Measurements from ENCODE around the gene ZC3H6. TPM values are rescaled to one million over a fixed set of nuclear protein-coding genes. Genes with fewer than 3 reads are reported as not detected.

ZC3H6 gene
- total and polyA plus RNA-seq, 2 donors (not counting 1 experiment from before 2014, with no cell fraction given) = 2.8 to 21.9 TPM

DNA sequence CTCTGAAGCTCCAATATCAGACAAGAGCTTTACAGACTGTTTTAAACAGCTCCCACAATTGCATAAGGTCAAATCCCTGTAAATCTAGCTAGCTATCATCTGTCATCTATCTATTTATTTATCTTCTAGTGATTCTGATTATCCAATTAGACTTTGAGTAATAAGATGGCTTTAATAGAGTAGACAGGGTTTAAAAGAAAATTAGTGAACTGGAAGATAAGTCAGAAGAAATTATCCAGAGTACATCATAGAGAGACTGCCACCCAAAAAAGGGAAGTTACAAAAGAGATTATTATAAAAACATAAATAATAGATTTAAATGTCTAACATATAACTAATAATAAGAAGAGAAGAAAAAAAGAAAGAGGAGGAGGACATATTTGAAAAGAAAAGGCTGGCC is 12.5 kb upstream of the ZC3H6 start:
- CTCF ChIA-PET = no interaction called here
- peaks cover 0 to 4% (median 4%) of the 10 kb centered on the region in 3 donors for H3K9me3 ChIP-seq (ENCODE audit: control extremely low read depth in 1 of 3, control insufficient read depth in 2 of 3, insufficient read depth in 1 of 3, low read length in 2 of 3)

DNA sequence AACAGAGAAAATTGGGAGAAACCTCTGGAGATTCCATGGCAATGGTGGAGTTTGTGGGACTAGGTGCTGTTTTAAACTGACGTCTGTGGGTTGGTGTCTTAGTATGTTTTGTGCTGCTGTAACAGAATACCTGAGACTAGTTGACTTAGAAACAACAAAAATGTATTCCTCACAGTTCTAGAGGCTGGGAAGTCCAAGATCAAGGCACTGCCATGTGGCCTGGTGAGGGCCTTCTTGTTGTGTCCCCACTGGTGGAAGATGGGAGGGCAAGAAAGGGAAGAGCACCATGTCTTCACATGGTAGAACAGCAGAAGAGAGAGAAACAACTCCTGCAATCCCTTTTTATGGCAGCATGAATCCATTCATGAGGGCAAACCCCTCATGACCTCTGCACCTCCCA is 6.8 kb upstream of the ZC3H6 start:
- intact Hi-C loops (cut with micrococcal nuclease) = no loop called here
- DNase-seq (no peak), ATAC-seq (ENCODE audit: low read depth) (no peak)
- H3K27me3 Mint-ChIP-seq = no peaks in the 10 kb centered on the region
- ChIA-PET CTCF (interaction anchor here (0.9 to 1.4 kb wide), 3 partner anchors 9 to 146 kb away, joined by 4 to 10 read pairs (median 4); no protein-coding TSS in a partner anchor), POLR2A (no interaction called here)
- no CpG with 5 or more reads among the region's 1 CpG for WGBS (ENCODE audit: insufficient coverage)
- TF ChIP-seq CTCF (IDR thresholded peaks at IDR 0.05) (no peak), EZH2 (IDR thresholded peaks at IDR 0.05; ENCODE audit: borderline replicate concordance, insufficient read depth, low read depth, low read length, poor library complexity, severe bottlenecking) (no peak)
- H3K4me3 Mint-ChIP-seq = no peak overlapping the region
- H3K9me3 Mint-ChIP-seq (ENCODE audit: insufficient read depth) = peaks cover 5% of the 10 kb centered on the region
- no peaks in the 10 kb centered on the region for H3K4me1 Mint-ChIP-seq
- H4K20me1 ChIP-seq (ENCODE audit: control insufficient read depth, insufficient read depth, low read length, poor library complexity, severe bottlenecking) = no peaks in the 10 kb centered on the region
- peaks cover 0 to 2% (median 0%) of the 10 kb centered on the region in 3 donors for H3K9me3 ChIP-seq (ENCODE audit: control extremely low read depth in 1 of 3, control insufficient read depth in 2 of 3, insufficient read depth in 1 of 3, low read length in 2 of 3)
- no peak overlapping the region for H3K4me3 ChIP-seq (ENCODE audit: control extremely low read depth in 1 of 5, extremely low read depth in 1 of 5, insufficient read depth in 1 of 5, low read depth in 2 of 5, low read length in 4 of 5)
- no peak overlapping the region for H3K4me2 ChIP-seq (replicated peaks; ENCODE audit: low read depth, low read length, poor library complexity, severe bottlenecking)
- no peak overlapping the region for H3K27ac Mint-ChIP-seq
- H3K36me3 ChIP-seq (replicated peaks in 1 of 2; ENCODE audit: control extremely low read depth in 1 of 2, control insufficient read depth in 1 of 2, extremely low read depth in 1 of 2, insufficient read depth in 2 of 2, low read length in 1 of 2) = no peaks in the 10 kb centered on the region
- no peak overlapping the region for H3K27ac ChIP-seq (ENCODE audit: low read length in 2 of 2)
- no peaks in the 10 kb centered on the region for H3K4me1 ChIP-seq (ENCODE audit: control insufficient read depth in 2 of 2, insufficient read depth in 2 of 2, low read length in 2 of 2)
- no peak overlapping the region for H3K9ac ChIP-seq (ENCODE audit: low read length)
- H3K79me2 ChIP-seq (ENCODE audit: control insufficient read depth, insufficient read depth, low read length) = no peaks in the 10 kb centered on the region
- H2AFZ ChIP-seq (ENCODE audit: insufficient read depth, low read depth, low read length, poor library complexity, severe bottlenecking) = no peak overlapping the region
- H3K27me3 ChIP-seq (replicated peaks in 1 of 4; ENCODE audit: control extremely low read depth in 1 of 4, control insufficient read depth in 3 of 4, insufficient read depth in 4 of 4, low read length in 3 of 4) = no peaks in the 10 kb centered on the region

More for the DNA sequence above, 12.5 kb upstream of the ZC3H6 start:
- no peaks in the 10 kb centered on the region for H3K27me3 ChIP-seq (replicated peaks in 1 of 4; ENCODE audit: control extremely low read depth in 1 of 4, control insufficient read depth in 3 of 4, insufficient read depth in 4 of 4, low read length in 3 of 4)
- Mint-ChIP-seq H3K4me3 (no peak overlapping the region), H3K27ac (no peak overlapping the region), H3K9me3 (ENCODE audit: insufficient read depth) (no peaks in the 10 kb centered on the region), H3K27me3 (no peaks in the 10 kb centered on the region), H3K4me1 (peaks cover 9% of the 10 kb centered on the region)
- no peak for ATAC-seq (ENCODE audit: low read depth)
- H3K9ac ChIP-seq (ENCODE audit: low read length) = no peak overlapping the region
- H3K4me3 ChIP-seq (ENCODE audit: control extremely low read depth in 1 of 5, extremely low read depth in 1 of 5, insufficient read depth in 1 of 5, low read depth in 2 of 5, low read length in 4 of 5) = no peak overlapping the region
- POLR2A ChIA-PET = interaction anchor here (0.9 kb wide), 1 partner anchor 12 kb away, joined by 4 read pairs; the partner anchor contains the start of gene ZC3H6
- DNase-seq = no peak
- peaks cover 5 to 9% of the 10 kb centered on the region in 2 donors for H3K4me1 ChIP-seq (ENCODE audit: control insufficient read depth in 2 of 2, insufficient read depth in 2 of 2, low read length in 2 of 2)
- H4K20me1 ChIP-seq (ENCODE audit: control insufficient read depth, insufficient read depth, low read length, poor library complexity, severe bottlenecking) = no peaks in the 10 kb centered on the region
- H3K36me3 ChIP-seq (replicated peaks in 1 of 2; ENCODE audit: control extremely low read depth in 1 of 2, control insufficient read depth in 1 of 2, extremely low read depth in 1 of 2, insufficient read depth in 2 of 2, low read length in 1 of 2) = no peaks in the 10 kb centered on the region
- TF ChIP-seq EZH2 (IDR thresholded peaks at IDR 0.05; ENCODE audit: borderline replicate concordance, insufficient read depth, low read depth, low read length, poor library complexity, severe bottlenecking) (no peak), CTCF (IDR thresholded peaks at IDR 0.05) (no peak)
- H3K79me2 ChIP-seq (ENCODE audit: control insufficient read depth, insufficient read depth, low read length) = no peaks in the 10 kb centered on the region
- no peak overlapping the region for H2AFZ ChIP-seq (ENCODE audit: insufficient read depth, low read depth, low read length, poor library complexity, severe bottlenecking)
- H3K4me2 ChIP-seq (replicated peaks; ENCODE audit: low read depth, low read length, poor library complexity, severe bottlenecking) = no peak overlapping the region
- intact Hi-C loops (cut with micrococcal nuclease) = no loop called here
- no peak overlapping the region for H3K27ac ChIP-seq (ENCODE audit: low read length in 2 of 2)
